Measurements from ENCODE around the gene GRXCR2.
"Not testable (repeated sequence)": the region's sequence is repeated elsewhere in the genome, so short reads cannot be mapped to it uniquely, and the experiment has no call there.

Gene GRXCR2

GRCh38 chr5:145906401-145906800, 33.6 kb upstream of the GRXCR2 start:
- DNase-seq (ENCODE audit: low read depth) = no peak
- no peak for TF ChIP-seq CTCF (IDR thresholded peaks at IDR 0.05; ENCODE audit: low read length, missing control alignments)
- no peak overlapping the region for H3K4me3 ChIP-seq (replicated peaks; ENCODE audit: low read depth, low read length)

- DNase-seq (ENCODE audit: low read depth) = no peak
- TF ChIP-seq CTCF (IDR thresholded peaks at IDR 0.05; ENCODE audit: low read length, missing control alignments) = no peak
- no peak overlapping the region for H3K4me3 ChIP-seq (replicated peaks; ENCODE audit: low read depth, low read length)
Observed at GRCh38 chr5:145904743-145905142, 31.9 kb upstream of the GRXCR2 start.

GRCh38 chr5:145903867-145904266, 31.1 kb upstream of the GRXCR2 start:
- no peak for TF ChIP-seq CTCF (IDR thresholded peaks at IDR 0.05; ENCODE audit: low read length, missing control alignments)
- peak; percentile 56 for DNase-seq (ENCODE audit: low read depth)
- no peak overlapping the region for H3K4me3 ChIP-seq (replicated peaks; ENCODE audit: low read depth, low read length)

GRCh38 chr5:145903113-145903512, 30.3 kb upstream of the GRXCR2 start:
- H3K4me3 ChIP-seq (replicated peaks; ENCODE audit: low read depth, low read length) = no peak overlapping the region
- no peak for DNase-seq (ENCODE audit: low read depth)
- peak; percentile 36 for TF ChIP-seq CTCF (IDR thresholded peaks at IDR 0.05; ENCODE audit: low read length, missing control alignments)

- DNase-seq (ENCODE audit: low read depth) = no peak
- TF ChIP-seq CTCF (IDR thresholded peaks at IDR 0.05; ENCODE audit: low read length, missing control alignments) = no peak
- no peak overlapping the region for H3K4me3 ChIP-seq (replicated peaks; ENCODE audit: low read depth, low read length)
Observed at GRCh38 chr5:145902421-145902820, 29.6 kb upstream of the GRXCR2 start.

GRCh38 chr5:145898171-145898570, 25.4 kb upstream of the GRXCR2 start:
- no peak for TF ChIP-seq CTCF (IDR thresholded peaks at IDR 0.05; ENCODE audit: low read length, missing control alignments)
- no peak for DNase-seq (ENCODE audit: low read depth)
- no peak overlapping the region for H3K4me3 ChIP-seq (replicated peaks; ENCODE audit: low read depth, low read length)

GRCh38 chr5:145891378-145891777, 18.6 kb upstream of the GRXCR2 start:
- not testable (repeated sequence) for DNase-seq (ENCODE audit: low read depth)

GRCh38 chr5:145889611-145890010, 16.8 kb upstream of the GRXCR2 start:
- DNase-seq (ENCODE audit: low read depth) = no peak
- TF ChIP-seq CTCF (IDR thresholded peaks at IDR 0.05; ENCODE audit: low read length, missing control alignments) = no peak
- no peak overlapping the region for H3K4me3 ChIP-seq (replicated peaks; ENCODE audit: low read depth, low read length)

More at GRCh38 chr5:145891378-145891777, 18.6 kb upstream of the GRXCR2 start:
- not testable (repeated sequence) for H3K4me3 ChIP-seq (replicated peaks; ENCODE audit: low read depth, low read length)
